Dermis microvascular lymphatic vessel endothelial cell (primary cell): Measurements from ENCODE around the gene WLS. TPM values are rescaled to one million over a fixed set of nuclear protein-coding genes. Genes with fewer than 3 reads are reported as not detected.
A peak's percentile ranks its signal among the peaks of the same experiment; 100 is the strongest.
"Not testable (repeated sequence)": the region's sequence is repeated elsewhere in the genome, so short reads cannot be mapped to it uniquely, and the experiment has no call there.

Experiments used
- DNase-seq, 2 donors: peaks; one replicate each; pipeline versions ENCODE4 v3.0.0 to v3.0.0-alpha.2; 2010; ENCODE audit warnings: low read depth in 2 of 2
- total RNA-seq: library from RNA; depleted of rRNA; stranded (reverse); fragments of >200 nt; gene quantifications from 2 replicates; pipeline ENCODE4 v1.2.1, GENCODE V29; 2014

WLS gene
- total RNA-seq: 31.6 and 32.5 TPM in 2 replicates

DNA sequence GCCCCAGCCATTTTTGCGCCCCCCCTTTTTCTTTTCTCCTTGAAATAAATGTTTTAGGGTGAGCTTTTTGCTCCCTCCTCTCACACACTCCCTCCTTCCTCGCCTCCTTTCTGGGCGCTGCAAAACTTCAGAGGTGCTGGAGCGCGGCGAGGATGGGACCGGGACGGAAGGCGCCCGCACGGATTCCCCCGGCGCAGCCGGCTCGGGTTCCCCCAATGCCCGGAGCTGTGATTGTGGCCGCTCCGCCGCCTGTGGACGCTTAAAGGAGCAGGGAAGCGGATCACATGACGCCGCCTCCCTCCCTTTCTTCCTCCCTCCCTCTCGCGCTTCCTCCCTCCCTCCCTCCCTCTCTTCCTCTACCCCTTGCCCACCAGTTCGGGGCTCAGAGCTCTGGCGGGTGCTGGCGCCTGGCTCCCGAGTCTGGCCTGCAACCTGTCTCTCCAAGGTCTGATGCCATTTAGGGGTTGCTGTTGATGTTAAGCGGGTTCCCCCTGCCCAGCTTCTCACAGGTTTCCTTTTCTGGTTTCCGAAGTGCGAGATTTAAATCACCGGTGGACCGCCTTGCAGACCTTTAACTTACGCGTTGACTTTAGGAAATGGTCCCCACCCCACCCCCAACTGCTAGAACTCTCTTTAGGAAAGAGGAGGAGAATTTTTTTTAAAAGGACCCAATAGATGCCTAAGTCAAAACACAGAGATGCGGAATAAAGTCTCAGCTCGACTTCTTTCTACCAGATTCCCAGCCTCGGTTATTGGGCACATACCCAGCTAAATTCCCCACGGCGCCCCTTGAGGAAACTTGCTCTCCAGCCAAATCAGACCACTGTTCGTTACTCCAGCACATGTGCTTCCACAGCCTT, at the start of gene WLS:
Gene WLS, minus strand, starts transcription at position 235 of the 860 bp plus-strand sequence. Its CDS starts 224 bp downstream, at position 11.
- DNase-seq: peak in 1 of 2 donors; percentile 82

DNA sequence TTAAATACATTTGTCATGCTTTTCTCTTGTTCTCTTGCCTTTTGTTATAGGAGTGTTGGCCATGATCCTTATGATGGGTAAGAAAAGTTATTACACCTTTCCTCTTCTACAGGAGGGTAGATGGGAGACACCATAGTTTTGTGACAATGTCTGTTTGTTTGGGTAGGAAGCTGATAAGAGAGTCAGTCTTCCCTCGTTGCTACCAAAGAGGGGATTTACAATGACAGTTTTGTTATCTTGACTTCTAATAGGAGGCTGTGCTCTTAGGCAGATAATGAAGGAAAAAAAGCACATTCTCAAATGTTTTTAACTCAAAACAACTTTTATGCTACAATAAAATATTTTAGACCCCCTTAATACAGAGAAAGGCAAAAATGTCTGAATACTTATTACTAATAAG, 48.0 kb upstream of the WLS start:
- no peak for DNase-seq

DNA sequence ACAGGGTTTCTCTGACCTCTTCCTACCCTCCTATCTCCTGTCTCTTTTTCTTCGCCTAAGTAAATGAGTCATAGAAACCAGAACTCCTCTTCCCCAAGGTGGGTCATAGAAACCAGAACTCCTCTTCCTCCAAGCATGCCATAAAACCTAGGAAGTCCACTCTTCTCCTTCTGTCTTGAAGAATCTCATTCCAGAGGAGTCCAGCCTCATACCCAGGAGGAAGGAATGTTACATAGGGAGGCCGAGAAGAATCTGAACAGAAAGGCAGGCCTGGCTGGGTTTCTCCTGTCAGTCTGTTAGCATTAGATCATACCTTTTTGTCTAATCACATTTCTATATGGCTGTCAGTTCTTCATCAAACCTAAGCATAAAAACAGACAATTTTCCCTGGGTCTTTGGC, 47.5 kb upstream of the WLS start:
- DNase-seq: no peak

DNA sequence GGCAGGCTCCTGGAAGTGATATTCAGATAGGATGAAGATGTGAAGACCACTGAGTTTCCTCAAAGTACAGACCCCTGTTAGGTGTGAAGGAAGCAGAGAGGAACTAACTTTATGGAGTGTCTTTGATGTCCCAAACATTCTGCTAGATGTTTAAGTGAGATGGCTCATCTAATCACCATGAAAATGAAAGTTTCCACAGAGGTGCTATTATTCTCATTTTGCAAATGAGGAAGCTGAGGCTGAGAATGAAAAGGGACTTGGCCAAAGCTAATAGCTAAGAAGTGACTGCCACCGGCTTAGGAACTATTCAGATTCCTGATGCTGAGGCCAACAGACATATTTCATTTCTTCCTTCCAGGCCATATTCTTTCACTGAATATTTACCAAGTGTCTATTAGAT, 45.9 kb upstream of the WLS start:
- DNase-seq: no peak

DNA sequence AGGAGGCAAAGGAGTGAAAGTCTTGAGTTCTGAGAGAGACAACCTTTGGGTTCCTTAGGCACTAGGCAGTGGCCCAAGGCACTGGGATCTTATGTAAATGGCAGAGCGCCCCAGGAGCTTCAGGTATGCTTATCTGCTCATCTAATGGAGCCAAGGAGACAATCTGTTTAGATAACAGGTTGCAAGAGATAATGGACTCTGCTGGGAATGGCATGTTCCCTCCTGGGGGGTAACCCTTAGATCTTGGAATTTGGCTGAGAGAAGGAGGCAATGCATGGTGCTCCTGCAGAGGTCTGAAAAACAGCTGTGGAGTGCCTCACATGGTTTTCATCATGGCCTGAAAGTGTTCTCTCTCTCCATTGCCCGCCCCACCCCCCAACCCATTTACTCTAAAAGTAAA, 44.1 kb upstream of the WLS start:
- DNase-seq: no peak

DNA sequence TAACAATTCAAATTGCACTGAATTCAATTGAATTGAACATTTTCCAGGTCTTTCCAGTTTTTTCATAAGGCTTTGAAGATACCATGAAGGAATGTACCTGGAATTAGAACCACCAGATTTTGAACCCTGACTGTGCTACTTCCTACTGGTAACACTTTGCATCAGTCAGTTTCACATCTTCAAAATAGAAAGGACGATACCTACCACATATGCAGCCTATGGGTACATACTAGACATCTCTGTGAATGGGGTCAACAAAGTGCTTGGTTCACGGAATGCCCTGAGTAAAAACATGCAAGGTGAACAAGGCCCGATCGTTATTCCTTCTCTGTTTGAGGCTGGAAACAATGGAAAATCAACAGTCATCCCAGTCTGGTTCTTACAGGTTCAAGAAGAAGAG, 41.2 kb upstream of the WLS start:
- no peak for DNase-seq

DNA sequence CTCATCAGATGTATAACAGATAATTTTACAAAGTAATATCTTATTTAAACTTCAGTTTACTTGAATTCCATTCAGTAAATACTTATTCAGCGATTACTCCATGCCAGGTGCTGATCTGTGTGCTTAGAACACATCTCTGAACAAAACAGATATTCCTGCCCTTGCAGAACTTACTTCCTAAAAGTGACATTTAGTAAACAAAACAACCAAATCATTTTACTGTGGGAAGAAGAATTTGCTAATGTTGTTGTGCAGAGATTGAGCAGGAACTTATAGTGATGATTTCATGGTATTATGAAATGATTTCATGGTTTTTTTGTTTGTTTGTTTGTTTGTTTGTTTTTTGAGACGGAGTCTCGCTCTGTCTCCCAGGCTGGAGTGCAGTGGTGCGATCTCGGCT, 39.3 kb upstream of the WLS start:
- DNase-seq: no peak

DNA sequence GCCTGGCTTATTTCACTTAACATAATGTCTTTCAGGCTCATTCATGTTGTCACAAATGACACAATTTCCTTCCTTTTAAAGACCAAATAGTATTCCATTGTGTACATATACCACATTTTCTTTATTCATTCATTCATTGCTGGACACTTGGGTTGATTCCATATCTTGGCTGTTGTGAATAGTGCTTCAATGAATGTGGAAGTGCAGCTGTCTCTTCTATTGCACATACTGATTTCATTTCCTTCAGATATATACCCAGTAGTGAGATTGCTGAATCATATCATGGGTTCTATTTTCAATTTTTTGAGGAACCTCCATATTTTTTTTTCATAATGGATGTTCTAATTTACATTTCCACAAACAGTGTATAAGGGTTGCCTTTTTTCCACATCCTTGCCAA, 38.6 kb upstream of the WLS start:
- DNase-seq: no peak

DNA sequence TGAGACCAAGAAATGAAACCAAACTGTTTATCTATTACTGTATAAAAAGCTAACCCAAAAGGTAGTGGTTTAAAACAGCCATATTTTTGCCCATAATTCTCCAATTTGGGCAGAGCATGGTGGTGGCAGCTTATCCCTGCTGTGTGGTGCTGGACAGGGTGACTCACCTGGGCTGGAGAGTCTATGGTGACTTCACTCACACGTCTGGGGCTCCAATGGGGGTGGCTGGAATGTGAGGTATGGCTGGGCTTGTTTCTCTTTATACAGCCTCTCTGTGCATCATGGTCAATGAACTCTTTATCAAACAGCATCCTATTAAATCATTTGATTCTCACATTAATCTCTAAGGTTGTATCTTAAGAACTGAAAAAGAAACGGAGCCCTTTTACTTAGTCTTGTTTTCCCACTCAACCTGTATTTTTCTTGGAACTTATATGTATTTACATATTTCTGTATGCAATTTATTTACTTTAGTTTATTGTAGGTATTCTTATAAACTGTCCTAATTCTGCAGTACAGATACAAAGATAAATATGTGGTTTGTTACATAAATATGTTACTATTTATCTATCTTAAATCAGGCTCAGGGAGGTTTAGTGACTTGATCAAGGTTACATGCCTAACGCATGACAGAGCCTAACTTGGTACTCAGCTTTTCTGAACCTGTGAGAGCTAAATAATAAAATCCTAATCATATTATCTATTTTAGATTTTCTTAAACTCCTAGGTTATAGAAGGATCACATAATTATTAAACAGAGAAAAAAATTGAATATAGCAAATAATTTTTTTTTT, 37.5 kb upstream of the WLS start:
- DNase-seq: no peak

DNA sequence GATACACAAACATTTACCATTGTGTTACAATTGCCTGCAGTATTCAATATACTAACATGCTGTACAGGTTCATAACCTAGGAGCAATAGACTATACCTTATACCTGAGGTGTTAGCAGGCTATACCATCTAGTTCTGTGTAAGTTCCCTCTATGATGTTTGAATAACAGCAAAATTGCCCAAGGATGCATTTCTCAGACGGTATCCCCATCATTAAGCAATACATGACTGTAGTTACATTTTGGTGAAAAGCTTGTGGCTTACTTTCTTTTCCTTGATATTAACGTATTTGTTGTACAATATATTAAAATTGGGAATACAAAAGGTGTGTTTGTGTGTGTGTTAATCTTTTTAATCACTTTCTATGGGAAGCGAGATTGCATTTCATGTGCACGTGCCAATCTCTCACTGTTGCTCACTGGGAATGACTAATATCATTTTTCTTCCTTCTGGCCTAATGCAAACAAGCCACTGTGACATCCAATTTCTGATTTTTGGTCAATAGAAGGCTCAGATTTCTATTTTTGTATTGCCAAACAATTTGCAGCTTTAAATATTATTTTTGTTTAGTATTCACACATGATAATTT, 36.7 kb upstream of the WLS start:
- DNase-seq: no peak

DNA sequence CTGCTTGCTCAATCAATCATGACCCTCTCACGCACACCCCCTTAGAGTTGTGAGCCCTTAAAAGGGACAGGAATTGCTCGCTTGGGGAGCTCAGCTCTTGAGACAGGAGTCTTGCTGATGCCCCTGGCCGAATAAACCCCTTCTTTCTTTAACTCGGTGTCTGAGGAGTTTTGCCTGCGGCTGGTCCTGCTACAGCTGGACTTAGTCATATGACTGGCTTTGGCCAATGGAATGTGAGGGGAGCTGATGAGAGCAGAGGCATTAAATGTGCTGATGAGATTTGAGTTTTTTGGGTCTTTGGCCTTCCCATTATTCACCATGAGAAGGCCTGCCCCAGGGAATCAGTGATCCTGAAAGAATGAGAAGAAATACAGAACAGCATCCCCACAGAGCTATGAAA, 24.5 kb upstream of the WLS start:
- DNase-seq: not testable (repeated sequence)

DNA sequence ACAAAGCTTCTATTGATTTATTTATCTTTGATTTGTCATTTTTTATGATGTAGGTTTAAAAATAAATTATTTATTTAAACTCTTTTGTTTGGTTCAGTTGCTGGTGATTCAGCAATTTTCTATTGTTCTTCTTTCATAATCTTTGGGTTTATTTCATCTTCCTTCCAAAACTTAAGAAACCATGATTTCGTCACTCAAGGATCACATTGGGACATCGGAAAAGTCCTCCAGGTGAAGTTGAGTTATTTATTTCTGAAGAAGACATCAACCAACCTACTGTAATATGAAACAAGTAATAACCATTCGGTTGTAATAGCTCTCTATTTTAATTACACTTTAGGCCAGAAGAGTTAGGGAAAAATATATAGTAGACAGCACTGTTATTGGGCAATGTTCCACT, 23.0 kb upstream of the WLS start:
- no peak for DNase-seq

DNA sequence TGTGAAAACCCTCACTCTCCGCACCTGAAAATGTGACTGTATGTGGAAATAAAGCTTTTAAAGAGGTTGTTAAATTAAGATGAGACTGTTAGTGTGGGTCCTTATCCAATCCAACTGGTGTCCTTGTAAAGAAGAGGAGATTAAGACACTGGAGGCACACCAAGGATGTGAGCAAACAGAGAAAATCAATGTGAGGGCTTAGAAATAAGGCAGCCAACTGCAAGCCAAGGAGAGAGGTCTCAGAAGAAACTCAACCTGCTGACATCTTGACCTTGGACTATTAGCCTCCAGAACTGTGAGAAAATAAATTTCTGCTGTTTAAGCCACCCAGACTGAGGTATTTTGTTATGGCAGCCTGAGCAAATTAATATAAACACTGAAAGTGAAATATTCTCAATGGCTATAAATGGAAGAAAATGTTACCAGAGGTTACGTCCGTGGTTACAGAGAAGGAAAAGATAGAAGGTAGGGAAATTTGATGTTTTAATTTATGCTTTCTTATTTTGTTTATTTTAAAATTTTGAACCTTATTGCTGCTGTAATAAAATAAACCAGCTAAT, 22.4 kb upstream of the WLS start:
- no peak for DNase-seq

DNA sequence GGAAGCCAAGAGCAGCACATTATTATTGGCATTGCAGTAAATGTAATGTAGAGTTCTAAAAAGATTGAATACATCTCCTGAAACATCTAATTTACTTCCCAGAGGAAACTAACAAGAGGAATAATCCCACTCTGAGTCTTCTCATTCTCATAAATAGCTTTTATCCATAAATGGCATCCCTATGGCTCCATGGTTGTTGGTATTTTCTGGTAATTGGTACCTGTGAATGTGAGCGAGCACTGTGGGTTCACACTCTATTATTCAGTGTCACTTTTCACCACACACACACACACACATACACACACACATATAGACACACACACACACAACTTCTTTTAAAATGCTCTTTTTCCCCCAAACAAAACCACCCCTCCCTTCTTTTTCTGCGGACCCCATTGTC, 4.7 kb upstream of the WLS start:
- no peak for DNase-seq

DNA sequence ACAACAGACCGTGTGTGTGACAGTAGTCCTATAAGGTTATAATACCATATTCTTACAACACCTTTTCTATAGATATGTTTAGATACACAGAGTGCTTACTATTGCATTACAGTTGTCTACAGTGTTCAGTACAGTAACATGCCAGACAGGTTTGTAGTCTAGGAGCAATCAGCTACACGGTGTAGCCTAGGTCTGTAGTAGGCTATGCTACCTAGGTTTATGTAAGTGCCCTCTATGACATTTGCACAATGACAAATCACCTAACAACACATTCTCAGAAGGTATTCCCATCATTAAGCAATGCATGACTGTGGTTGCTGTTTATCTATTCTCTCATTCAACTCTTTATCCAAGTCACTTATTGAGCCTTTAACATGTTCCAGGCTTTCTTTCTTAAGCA, 1.8 kb upstream of the WLS start:
- DNase-seq: no peak

DNA sequence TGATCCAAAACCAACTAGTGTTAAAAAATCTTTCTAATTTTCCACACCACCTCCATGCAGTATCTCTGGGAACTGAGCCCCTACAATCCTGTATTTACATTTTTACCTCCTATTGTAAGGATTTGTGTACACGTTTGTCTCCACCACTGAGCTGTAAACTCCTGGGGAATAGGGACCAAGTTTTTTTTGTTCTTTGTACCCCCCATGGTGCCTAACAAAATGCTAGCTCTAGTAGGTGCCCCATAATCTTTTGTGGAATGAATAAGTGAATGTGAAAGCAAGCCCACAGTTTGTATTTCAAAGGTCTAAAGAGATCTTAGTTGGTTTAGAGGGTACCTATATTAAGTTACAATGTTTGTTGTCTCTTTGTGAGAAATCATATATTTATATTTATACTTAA, 879 bp upstream of the WLS start:
- DNase-seq: no peak

DNA sequence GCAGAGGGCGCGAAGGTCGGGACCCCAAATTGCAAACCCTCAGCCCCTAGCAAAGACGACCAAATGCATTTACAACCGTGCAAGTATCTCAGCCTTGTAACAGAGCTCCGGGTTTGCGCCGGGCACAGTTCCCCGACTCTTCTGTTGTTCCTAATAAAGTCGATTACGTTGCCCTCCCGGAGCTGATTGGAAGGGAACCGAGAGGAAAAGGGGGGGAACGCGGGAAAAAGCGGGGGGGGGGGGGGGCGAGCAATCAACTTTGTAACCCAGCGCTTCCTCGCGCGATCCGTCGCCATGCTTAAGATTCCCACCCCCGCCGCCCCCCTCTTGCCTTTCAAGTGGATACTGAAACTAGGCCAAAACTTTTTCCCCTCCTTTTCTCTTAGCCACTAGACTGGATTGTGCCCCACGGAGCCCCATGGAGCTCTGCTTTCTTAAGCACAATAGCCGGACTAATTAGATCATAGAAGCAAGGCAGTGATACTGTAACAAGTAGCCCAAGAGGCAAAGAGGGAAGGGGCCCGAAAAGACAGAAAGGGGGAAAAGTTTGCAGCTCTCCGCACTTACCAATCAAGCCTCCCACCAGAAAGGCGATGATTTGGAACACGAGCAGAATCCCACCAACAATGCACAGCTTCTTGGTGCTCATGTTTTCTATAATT, 565 bp downstream of the WLS start:
- DNase-seq: peak in 1 of 2 donors; percentile 79

DNA sequence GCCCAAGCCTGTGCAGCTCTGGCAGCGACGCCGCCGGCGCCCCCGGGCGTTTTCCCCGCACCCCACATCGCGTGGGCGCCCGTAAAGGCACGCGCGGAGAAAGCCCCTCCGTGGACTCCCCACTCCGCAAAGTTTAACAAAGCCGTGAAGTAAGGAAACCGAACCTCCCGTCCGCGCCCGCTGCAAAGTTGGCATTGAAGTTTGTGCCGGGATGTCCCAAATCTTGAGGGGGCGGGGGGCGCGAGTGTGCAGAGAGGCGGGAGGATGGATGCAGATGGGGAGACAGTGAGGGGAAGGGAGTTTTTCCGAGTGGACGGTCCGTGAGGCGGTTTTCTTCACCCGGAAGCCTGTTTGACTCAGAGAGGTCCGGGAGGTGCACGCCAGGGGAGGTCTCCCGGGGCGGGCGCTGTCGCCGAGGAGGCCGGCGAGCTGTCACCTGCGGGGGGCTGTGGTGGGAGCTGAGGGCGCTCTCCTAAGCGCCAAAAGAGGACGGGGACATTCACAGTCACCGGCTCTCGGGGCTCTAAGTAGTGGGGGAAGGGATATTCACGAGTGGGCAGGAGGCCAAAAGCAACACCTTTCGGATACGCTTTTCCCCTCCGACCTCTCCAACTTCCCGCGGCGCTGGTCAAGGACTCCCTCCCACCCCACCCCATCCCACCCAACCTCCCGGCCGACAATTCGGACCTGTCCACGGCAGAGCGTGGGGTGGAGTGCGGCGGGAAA, 1.3 kb downstream of the WLS start:
- peak in 1 of 2 donors; percentile 35 for DNase-seq

DNA sequence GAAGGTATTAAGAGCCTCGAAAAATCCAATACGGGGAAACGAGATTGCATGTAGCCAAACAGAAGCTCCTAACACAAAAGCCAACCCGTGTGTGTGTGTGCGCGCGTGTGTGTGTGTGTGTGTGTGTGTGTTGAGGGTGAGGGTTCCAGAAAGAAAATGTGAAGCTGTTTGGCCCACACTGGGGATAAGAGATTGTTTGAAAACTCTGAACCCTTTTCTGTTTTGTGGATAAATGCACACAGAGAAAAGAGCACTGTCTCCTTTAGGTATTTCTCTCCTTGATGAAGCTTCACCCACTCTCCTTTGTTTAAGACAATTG, 1.9 kb downstream of the WLS start:
- peak in 1 of 2 donors; percentile 49 for DNase-seq

DNA sequence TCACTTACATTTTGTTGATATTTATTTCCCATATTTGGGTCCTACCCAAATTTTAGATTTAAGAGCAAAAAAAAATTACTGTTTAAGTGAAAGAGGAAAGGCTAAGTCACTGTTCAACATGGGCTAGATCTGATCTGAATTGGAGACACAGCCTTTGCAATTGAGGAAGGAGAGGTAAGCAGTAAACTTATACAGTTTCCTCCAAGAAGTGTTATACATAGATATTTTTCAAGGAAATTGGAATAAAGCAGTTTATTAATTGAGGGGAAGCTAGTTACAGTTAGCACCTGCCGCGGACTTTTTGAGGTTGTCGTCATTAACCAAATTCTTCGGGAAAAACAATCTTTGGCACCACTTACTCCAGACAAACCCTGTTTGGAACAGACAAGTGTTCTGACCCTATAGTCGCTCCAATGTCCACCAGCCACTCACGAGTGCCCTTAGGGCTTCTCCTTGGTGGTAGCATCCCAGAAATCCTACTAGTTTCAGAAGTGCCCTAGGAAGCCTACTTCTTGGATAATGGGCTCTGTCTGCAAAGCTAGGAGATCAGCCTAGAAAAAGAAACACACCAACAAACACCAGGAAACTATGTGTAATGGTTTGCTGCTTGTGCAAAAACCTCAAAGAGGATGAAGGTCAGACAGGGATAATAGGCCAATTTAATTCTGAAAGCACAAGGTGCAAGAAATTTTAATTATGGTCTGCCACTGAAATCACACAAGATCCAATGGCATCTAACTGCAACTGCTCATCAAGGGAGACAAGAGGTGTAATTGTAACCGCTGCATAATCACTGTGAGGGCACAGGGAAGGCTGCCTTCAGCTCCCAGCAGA, 2.5 kb downstream of the WLS start:
- DNase-seq: peak in 1 of 2 donors; percentile 24
